Tibial nerve (tissue), 4 donors: ENCODE data around the gene RFX7.

Source experiments
- EP300 ChIP-seq, 2 donors: sonication (generic); formaldehyde crosslinking; IDR thresholded peaks; one replicate each; pipeline ENCODE4 v1.6.1; 2017; ENCODE audit warnings: antibody characterized with exemption in 2 of 2, mild to moderate bottlenecking in 1 of 2
- POLR2A ChIP-seq, 2 donors: fragments of 450-650 bp; IDR thresholded peaks; one replicate each; pipeline ENCODE4 v1.6.1; 2017; ENCODE audit warnings: antibody characterized with exemption in 2 of 2, mild to moderate bottlenecking in 2 of 2, moderate library complexity in 2 of 2
- TF ChIP-seq, protein P1 (sequence below), 5 experiments: fragments of 200-600 bp in 3 of 5; fragments of 450-650 bp in 2 of 5; sonication (generic) in 3 of 5; IDR thresholded peaks; one replicate each; pipeline ENCODE4 v1.5.1; 2016 to 2019; ENCODE audit warnings: antibody characterized with exemption in 5 of 5, mild to moderate bottlenecking in 3 of 5, moderate library complexity in 2 of 5

- TF ChIP-seq, protein P1, sequence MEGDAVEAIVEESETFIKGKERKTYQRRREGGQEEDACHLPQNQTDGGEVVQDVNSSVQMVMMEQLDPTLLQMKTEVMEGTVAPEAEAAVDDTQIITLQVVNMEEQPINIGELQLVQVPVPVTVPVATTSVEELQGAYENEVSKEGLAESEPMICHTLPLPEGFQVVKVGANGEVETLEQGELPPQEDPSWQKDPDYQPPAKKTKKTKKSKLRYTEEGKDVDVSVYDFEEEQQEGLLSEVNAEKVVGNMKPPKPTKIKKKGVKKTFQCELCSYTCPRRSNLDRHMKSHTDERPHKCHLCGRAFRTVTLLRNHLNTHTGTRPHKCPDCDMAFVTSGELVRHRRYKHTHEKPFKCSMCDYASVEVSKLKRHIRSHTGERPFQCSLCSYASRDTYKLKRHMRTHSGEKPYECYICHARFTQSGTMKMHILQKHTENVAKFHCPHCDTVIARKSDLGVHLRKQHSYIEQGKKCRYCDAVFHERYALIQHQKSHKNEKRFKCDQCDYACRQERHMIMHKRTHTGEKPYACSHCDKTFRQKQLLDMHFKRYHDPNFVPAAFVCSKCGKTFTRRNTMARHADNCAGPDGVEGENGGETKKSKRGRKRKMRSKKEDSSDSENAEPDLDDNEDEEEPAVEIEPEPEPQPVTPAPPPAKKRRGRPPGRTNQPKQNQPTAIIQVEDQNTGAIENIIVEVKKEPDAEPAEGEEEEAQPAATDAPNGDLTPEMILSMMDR (IDR thresholded peaks at IDR 0.05) = no peak
- TF ChIP-seq EP300 (IDR thresholded peaks at IDR 0.05) (no peak), POLR2A (IDR thresholded peaks at IDR 0.05) (no peak)
Measured at GRCh38 chr15:56281145-56281544, 37.5 kb upstream of the RFX7 start.
